Stimulated activated naive CD8-positive, alpha-beta T cell treated with anti-CD3 and anti-CD28 coated beads, Interleukin-15, amount 100 ng/mL, for 72 hours (primary cell): ENCODE data around the gene SHC2.
"Not testable (repeated sequence)": the region's sequence is repeated elsewhere in the genome, so short reads cannot be mapped to it uniquely, and the experiment has no call there.

Source experiments
- ATAC-seq: fragments of 150-1000 bp; cut with Tn5 transposase; 2 replicates; pipeline ENCODE4 v1.10.0; 2021; ENCODE audit warnings: mild to moderate bottlenecking, moderate library complexity
- DNase-seq, 2 donors: peaks; one replicate each; pipeline ENCODE4 v3.0.0; 2021 to 2022
- H3K27ac Mint-ChIP-seq, 2 donors: one replicate each; pipeline ENCODE4 v1.8.0; 2022; ENCODE audit warnings: mild to moderate bottlenecking in 2 of 2, mixed read lengths in 2 of 2, moderate library complexity in 2 of 2
- H3K27me3 Mint-ChIP-seq: one replicate; pipeline ENCODE4 v1.8.0; 2022; ENCODE audit warnings: mixed read lengths
- H3K4me1 Mint-ChIP-seq: one replicate; pipeline ENCODE4 v1.8.0; 2022; ENCODE audit warnings: mild to moderate bottlenecking, mixed read lengths
- H3K4me3 Mint-ChIP-seq, 2 donors: one replicate each; pipeline ENCODE4 v1.8.0; 2022; ENCODE audit warnings: mild to moderate bottlenecking in 2 of 2, mixed read lengths in 2 of 2, moderate library complexity in 1 of 2
- H3K9me3 Mint-ChIP-seq, 2 donors: one replicate each; pipeline ENCODE4 v1.8.0; 2022; ENCODE audit warnings: mixed read lengths in 2 of 2

Gene SHC2

DNA sequence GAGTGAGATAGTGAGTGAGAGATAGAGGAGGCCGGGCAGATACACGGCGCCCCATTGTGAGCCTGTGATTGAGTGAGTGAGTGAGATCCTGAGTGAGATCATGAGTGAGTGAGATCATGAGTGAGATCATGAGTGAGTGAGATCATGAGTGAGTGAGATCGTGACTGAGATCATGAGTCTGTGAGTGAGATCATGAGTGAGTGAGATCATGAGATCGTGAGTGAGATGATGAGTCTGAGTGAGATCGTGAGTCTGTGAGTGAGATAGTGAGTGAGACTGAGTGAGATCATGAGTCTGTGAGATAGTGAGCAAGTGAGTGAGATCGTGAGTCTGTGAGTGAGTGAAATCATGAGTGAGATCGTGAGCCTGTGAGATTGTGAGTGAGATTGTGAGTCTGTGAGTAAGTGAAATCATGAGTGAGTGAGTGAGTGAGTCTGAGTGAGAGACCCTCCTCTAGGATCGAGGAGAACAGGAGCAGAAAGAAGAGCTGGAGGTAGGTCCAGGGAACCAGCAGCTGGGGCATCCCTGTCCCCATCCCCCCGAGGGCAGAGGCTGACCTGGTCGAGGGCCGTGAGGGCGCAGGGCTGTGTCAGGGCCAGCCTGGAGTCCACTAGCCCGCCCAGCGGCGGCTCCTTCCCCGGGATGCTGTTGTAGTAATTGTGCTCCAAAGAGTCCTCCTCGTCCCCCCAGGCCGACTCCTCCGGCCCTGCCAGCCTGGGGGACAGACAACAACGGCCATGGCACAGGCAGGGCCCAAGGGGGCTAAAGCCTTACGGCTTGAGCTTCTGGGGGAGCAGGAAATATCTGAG is 26.5 kb downstream of the SHC2 start:
- no peak for DNase-seq
- Mint-ChIP-seq H3K4me1 (no peaks in the 10 kb centered on the region), H3K4me3 (no peak overlapping the region), H3K9me3 (peaks cover 0 to 4% of the 10 kb centered on the region in 2 donors), H3K27ac (no peak overlapping the region), H3K27me3 (peaks cover 13% of the 10 kb centered on the region)
- no peak for ATAC-seq

GRCh38 chr19:430701-431100 is 30.1 kb downstream of the SHC2 start:
- no peaks in the 10 kb centered on the region for H3K4me1 Mint-ChIP-seq
- no peak overlapping the region for H3K27ac Mint-ChIP-seq
- H3K27me3 Mint-ChIP-seq: peaks cover 5% of the 10 kb centered on the region

DNA sequence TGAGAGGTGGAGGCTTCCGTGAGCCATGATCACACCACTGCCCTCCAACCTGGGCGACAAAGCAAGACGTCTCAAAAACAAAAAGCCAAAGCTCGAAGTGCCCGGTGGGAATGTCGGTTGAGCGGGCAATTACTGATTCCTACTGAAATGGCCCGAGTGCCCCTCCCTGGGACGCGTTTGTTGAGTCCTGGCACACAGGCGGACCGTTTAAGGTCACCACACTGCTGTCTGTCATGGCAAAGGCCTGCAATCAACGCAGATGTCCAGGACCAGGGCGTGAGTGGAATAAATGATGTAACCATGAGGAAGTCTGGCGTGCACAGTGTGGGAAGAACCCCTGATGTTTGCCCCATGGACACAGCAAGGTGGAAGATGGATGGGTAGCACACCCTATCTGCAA is 32.7 kb downstream of the SHC2 start:
- Mint-ChIP-seq H3K9me3 (peaks cover 0 to 4% of the 10 kb centered on the region in 2 donors), H3K27ac (no peak overlapping the region), H3K27me3 (peaks cover 5% of the 10 kb centered on the region), H3K4me1 (no peaks in the 10 kb centered on the region), H3K4me3 (no peak overlapping the region)
- DNase-seq (no peak), ATAC-seq (no peak)

More at GRCh38 chr19:430701-431100, 30.1 kb downstream of the SHC2 start:
- no peak for ATAC-seq
- no peak for DNase-seq
- no peak overlapping the region for H3K4me3 Mint-ChIP-seq
- peaks cover 0 to 4% of the 10 kb centered on the region in 2 donors for H3K9me3 Mint-ChIP-seq

DNA sequence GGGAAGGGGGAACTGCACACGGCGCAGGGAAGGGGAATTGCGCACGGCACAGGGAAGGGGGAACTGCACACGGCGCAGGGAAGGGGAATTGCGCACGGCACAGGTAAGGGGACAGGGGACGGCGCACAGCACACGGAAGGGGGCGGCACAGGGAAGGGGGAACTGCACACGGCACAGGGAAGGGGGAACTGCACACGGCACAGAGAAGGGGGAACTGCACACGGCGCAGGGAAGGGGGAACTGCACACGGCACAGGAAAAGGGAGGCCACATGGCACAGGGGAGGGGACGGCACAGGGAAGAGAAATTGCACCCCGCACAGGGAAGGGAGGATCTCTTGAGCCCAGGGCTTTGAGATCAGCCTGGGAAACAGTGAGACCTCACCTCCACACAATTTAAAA is 33.2 kb downstream of the SHC2 start:
- H3K4me3 Mint-ChIP-seq, H3K27me3 Mint-ChIP-seq, H3K9me3 Mint-ChIP-seq, H3K4me1 Mint-ChIP-seq, H3K27ac Mint-ChIP-seq, ATAC-seq, DNase-seq: not testable (repeated sequence)

- no peak for DNase-seq
These were observed 33.9 kb downstream of the SHC2 start for GRCh38 chr19:426725-427445.

DNA sequence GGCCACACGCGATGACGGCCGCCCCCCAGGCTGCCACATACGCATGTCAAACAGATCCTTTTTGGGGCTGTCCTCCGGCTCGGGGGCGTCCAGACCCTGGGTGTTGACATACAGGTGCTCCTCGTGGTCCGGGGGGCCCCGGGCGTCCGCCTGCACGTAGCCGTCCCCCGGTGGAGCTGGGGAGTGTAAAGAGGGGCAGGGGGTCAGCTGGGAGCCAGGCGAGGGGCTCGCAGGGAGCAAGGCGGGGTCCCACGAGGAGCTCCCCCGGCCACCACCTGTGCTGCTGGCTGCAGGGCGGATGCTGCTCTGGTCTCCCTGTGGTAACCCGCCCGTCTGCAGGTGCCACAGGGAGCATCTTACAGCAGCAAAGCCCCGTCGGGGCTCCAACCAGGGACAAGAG is 35.8 kb downstream of the SHC2 start:
- Mint-ChIP-seq H3K27ac (no peak overlapping the region), H3K27me3 (peaks cover 5% of the 10 kb centered on the region), H3K4me3 (no peak overlapping the region), H3K9me3 (no peaks in the 10 kb centered on the region), H3K4me1 (no peaks in the 10 kb centered on the region)
- no peak for ATAC-seq
- no peak for DNase-seq

More at GRCh38 chr19:426725-427445, 33.9 kb downstream of the SHC2 start:
- Mint-ChIP-seq H3K27ac (no peak overlapping the region), H3K27me3 (peaks cover 5% of the 10 kb centered on the region), H3K4me3 (peak overlapping the region in 1 of 2 donors; percentile 24), H3K9me3 (peaks cover 0 to 4% of the 10 kb centered on the region in 2 donors), H3K4me1 (no peaks in the 10 kb centered on the region)
- no peak for ATAC-seq

DNA sequence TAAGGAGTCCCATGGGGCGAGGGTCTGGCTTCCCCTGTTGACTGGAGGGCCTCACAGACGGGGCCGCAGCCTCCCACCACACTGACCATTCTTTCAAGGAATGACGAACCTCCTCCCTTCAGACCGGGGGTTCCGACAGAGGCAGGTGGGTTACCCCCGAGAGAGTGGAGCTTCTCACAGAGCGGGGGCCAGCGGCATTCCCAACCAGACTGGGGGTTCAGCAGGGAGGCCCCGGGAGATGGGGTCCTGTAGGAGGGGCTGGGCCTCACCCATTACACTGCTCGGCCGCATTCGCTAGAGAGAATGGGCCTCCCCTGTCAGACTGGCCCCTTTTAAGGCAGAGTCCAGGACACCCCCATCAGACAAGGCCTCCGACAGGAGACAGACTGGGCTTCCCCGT is 36.3 kb downstream of the SHC2 start:
- H3K4me3 Mint-ChIP-seq: no peak overlapping the region

GRCh38 chr19:423691-424466 is 37.0 kb downstream of the SHC2 start:
- Mint-ChIP-seq H3K4me1 (no peaks in the 10 kb centered on the region), H3K27ac (no peak overlapping the region), H3K4me3 (no peak overlapping the region), H3K27me3 (peaks cover 5% of the 10 kb centered on the region), H3K9me3 (no peaks in the 10 kb centered on the region)
- DNase-seq (no peak), ATAC-seq (no peak)

More for the DNA sequence above, 36.3 kb downstream of the SHC2 start:
- DNase-seq (no peak), ATAC-seq (no peak)
- H3K4me1 Mint-ChIP-seq: no peaks in the 10 kb centered on the region
- H3K9me3 Mint-ChIP-seq: no peaks in the 10 kb centered on the region
- peaks cover 5% of the 10 kb centered on the region for H3K27me3 Mint-ChIP-seq
- no peak overlapping the region for H3K27ac Mint-ChIP-seq

DNA sequence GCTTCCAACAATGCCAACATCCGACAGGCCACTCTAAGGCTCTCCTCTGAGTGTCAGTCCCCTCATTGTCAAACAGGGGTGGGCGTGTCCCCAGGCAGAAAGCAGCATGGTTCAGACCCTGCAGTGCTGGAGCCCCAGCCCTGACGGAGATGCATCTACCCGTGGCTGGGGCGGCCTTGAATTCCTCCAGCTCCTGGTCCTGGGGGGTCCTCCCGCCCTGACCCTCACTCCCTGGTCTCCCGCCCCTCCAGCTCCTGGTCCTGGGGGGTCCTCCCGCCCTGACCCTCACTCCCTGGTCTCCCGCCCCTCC is 38.0 kb downstream of the SHC2 start:
- H3K9me3 Mint-ChIP-seq, H3K4me3 Mint-ChIP-seq, H3K27me3 Mint-ChIP-seq, H3K27ac Mint-ChIP-seq, H3K4me1 Mint-ChIP-seq, DNase-seq: not testable (repeated sequence)
- peak; percentile 20 for ATAC-seq

DNA sequence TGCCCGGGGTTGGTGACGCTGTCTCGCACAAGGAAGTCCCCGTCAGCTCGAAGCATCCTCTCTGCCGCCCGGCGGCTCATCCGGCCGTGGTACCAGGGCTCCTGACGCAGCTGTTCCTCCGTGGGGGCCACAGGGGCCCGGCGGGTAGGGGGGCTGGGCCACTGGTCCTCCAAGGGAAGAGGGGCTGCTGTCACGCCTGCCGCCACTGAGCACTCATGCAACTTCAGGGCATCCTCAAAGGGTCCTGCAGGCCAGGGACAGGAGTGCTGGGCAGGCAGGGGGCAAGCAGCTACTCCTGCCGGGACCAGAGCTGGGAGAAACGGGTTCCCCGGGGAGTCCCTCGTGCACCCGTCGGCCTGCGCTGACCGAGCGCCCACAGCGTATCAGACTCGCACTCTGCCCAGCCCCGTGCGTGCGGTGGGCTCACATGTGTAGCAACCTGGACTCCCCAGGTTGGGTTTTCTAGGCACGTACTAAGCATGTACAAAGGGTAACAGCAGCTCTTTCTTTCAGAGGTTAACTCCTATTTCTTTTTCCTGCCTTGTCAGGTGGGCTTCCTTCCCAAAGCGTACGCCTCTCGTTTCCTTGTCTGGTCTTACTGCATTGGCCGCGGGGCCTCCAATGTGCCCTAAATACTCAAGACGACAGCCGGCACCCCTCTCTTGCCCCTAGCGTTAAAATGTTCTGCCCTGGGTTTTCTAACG is 38.5 kb downstream of the SHC2 start:
- no peaks in the 10 kb centered on the region for H3K9me3 Mint-ChIP-seq
- H3K4me3 Mint-ChIP-seq: no peak overlapping the region
- DNase-seq (no peak), ATAC-seq (no peak)
- no peak overlapping the region for H3K27ac Mint-ChIP-seq
- H3K4me1 Mint-ChIP-seq: no peaks in the 10 kb centered on the region
- peaks cover 5% of the 10 kb centered on the region for H3K27me3 Mint-ChIP-seq

- no peak overlapping the region for H3K27ac Mint-ChIP-seq
- no peaks in the 10 kb centered on the region for H3K4me1 Mint-ChIP-seq
- ATAC-seq: no peak
- H3K4me3 Mint-ChIP-seq: no peak overlapping the region
- DNase-seq: no peak
- H3K27me3 Mint-ChIP-seq: no peaks in the 10 kb centered on the region
- H3K9me3 Mint-ChIP-seq: no peaks in the 10 kb centered on the region
These were observed 40.9 kb downstream of the SHC2 start for GRCh38 chr19:419721-420515.

DNA sequence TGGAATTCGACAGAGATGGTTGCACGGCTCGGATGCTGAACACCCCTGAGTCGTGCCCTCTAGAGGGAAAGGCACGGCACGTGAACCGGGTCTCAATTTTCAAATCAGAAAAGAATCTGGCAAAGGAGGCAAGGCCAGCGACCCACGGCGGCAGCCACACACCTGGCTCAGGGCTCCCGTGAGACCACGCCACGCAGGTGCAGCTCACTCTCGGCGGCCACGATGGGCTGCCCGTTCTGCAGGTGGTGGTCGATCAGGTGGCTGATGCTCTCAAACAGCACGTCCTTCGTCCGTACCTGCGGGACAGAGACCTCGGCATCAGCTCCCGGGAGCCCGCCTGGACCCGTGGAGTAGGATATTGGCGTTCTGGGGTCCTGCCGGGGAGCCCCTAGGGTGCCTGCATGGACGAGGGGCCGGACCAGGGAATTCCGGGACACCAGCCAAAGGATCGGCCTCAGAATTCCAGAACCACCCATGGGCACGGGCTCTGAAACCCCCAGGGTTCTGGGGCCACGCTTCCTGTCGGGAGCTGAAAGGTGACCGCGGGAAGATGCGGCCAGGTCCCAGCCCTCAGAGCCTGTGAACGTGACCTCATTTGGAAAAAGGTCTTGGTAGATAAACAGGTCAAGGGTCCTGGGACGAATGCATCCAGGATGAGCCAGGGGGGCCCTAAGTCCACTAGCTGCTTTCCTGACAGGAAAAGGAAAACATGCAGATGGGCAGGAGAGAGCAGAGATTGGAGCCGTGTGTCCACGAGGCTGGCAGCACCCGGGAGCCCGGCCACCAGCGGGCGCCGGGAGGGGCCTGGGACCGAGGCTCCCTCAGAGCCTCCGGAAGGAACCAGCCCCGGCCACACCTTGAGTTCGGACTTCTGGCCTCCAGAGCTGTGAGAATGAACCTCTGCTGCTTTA is 41.8 kb downstream of the SHC2 start:
- DNase-seq (no peak), ATAC-seq (no peak)
- no peaks in the 10 kb centered on the region for H3K4me1 Mint-ChIP-seq
- no peak overlapping the region for H3K4me3 Mint-ChIP-seq
- no peak overlapping the region for H3K27ac Mint-ChIP-seq
- H3K27me3 Mint-ChIP-seq: no peaks in the 10 kb centered on the region
- no peaks in the 10 kb centered on the region for H3K9me3 Mint-ChIP-seq

DNA sequence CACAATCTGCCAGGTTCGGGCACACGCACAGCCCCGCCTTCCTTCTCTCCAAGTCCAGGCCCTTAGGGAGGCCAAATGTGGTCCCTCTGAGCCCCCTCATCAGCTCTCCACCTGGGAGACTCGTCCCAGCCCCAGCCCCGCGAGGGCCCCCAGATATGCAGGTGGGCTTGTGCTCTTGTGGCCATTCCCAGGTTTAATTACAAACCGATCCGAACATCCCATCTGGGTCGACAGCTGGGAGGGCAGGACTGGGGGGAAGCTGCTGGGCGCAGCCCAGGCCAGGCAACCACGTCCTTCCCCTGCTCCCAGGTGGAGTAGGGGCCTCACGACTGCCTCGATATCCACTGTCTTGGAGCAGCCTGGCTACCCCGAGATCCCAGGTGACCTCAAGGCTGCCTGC is 44.4 kb downstream of the SHC2 start:
- no peak overlapping the region for H3K4me3 Mint-ChIP-seq
- no peaks in the 10 kb centered on the region for H3K4me1 Mint-ChIP-seq
- ATAC-seq: no peak
- H3K27me3 Mint-ChIP-seq: no peaks in the 10 kb centered on the region
- no peak for DNase-seq
- no peaks in the 10 kb centered on the region for H3K9me3 Mint-ChIP-seq
- H3K27ac Mint-ChIP-seq: no peak overlapping the region

DNA sequence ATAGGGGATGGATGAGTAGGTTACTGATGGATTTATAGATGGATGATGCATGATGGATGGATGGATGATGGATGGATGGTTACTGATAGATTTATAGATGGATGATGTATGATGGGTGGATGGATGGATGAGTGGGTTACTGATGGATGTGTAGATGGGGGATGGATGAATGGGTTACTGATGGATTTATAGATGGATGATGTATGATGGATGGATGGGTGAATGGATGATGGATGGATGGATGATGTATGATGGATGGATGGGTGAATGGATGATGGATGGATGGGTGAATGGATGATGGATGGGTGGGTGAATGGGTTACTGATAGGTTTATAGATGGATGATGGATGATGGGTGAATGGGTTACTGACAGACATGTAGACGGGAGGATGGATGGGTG is 45.5 kb downstream of the SHC2 start:
- no peaks in the 10 kb centered on the region for H3K27me3 Mint-ChIP-seq
- no peaks in the 10 kb centered on the region for H3K4me1 Mint-ChIP-seq
- DNase-seq: no peak
- H3K27ac Mint-ChIP-seq: no peak overlapping the region
- no peak for ATAC-seq
- H3K4me3 Mint-ChIP-seq: no peak overlapping the region
- H3K9me3 Mint-ChIP-seq: no peaks in the 10 kb centered on the region
